IPS-15b (cell line): ENCODE data around the gene FGD3.
A peak's percentile ranks its signal among the peaks of the same experiment; 100 is the strongest.

Source experiments
- H3K27me3 ChIP-seq: one replicate; pipeline ENCODE4 v1.6.1; 2013; ENCODE audit warnings: low read length; ENCODE audit not compliant: control insufficient read depth, insufficient read depth
- H3K36me3 ChIP-seq: one replicate; pipeline ENCODE4 v1.6.1; 2013; ENCODE audit warnings: low read length; ENCODE audit not compliant: control insufficient read depth, insufficient read depth
- H3K4me1 ChIP-seq: one replicate; pipeline ENCODE4 v1.6.1; 2013; ENCODE audit warnings: mild to moderate bottlenecking, low read length; ENCODE audit not compliant: control insufficient read depth, insufficient read depth
- H3K4me3 ChIP-seq: one replicate; pipeline ENCODE4 v1.5.1; 2013; ENCODE audit warnings: low read depth, low read length
- H3K9ac ChIP-seq: one replicate; pipeline ENCODE4 v1.6.1; 2013; ENCODE audit warnings: low read depth, mild to moderate bottlenecking, low read length
- H3K9me3 ChIP-seq: one replicate; pipeline ENCODE4 v1.6.1; 2013; ENCODE audit warnings: mild to moderate bottlenecking, low read length; ENCODE audit not compliant: control insufficient read depth, insufficient read depth

FGD3 gene

DNA sequence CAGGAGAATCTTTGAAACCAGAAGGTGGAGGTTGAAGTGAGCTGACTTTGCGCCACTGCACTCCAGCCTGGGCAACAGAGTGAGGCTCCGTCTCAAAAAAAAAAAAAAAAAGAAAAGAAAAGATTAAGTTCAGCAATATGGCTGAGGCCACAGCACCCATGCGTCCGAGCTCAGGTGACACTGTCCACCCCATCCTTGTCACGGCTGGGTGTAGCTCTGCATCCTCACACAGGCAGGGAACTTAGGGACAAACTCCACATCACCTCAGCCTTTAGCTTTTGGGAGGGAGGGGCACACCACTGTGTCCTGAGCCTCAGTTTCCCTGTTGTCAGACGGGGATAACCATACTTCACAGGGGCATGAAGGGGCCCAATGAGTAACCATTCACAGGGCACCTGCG lies 15.5 kb downstream of the FGD3 start:
- no peaks in the 10 kb centered on the region for H3K36me3 ChIP-seq

DNA sequence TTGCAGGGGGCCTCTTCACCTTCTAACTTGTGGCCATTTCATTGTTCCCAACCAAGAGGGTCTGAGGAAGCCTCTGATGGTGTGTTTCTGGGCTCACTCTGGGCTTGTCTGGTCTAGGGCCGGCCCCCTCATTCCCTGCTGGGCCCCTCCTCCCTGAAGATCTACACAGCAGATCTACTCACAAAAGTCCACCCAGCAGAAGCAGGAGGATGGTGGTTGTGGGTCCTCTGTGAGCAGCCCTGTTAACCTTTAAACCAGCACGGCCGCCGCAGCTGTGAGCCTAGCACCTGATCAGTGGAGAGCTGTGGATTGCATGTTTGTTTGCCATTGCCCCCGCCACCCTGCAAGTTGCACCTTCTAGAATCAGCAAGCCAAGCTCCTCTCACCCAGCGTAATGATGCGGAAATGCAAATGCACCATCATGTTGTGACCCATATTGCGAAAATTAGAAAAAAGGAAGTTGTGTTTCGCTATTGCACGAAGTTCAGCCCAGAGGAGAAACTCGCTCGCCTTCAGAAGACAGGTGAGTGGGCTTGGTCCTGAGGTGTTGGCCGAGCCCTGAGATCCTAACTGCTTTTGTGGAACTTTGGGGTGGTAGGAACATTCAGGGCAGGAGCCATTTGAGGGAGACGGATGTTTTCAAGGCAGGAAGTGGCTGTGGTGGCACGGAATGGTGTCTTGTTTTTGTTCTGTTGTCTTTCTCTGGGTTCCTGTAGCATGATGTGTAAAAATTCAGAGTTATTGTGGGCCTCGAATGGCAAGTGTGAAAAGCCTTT lies 16.7 kb downstream of the FGD3 start:
- H3K36me3 ChIP-seq, result no peaks in the 10 kb centered on the region
- no peak overlapping the region for H3K4me3 ChIP-seq
- H3K4me1 ChIP-seq, result peaks cover 3% of the 10 kb centered on the region
- peaks cover 4% of the 10 kb centered on the region for H3K9me3 ChIP-seq
- H3K9ac ChIP-seq, result peak overlapping the region; percentile 37
- H3K27me3 ChIP-seq, result no peaks in the 10 kb centered on the region

More for the DNA sequence above, 15.5 kb downstream of the FGD3 start:
- Histone ChIP-seq H3K4me3 (no peak overlapping the region), H3K4me1 (peaks cover 3% of the 10 kb centered on the region), H3K9ac (no peak overlapping the region), H3K9me3 (peaks cover 4% of the 10 kb centered on the region), H3K27me3 (no peaks in the 10 kb centered on the region)

DNA sequence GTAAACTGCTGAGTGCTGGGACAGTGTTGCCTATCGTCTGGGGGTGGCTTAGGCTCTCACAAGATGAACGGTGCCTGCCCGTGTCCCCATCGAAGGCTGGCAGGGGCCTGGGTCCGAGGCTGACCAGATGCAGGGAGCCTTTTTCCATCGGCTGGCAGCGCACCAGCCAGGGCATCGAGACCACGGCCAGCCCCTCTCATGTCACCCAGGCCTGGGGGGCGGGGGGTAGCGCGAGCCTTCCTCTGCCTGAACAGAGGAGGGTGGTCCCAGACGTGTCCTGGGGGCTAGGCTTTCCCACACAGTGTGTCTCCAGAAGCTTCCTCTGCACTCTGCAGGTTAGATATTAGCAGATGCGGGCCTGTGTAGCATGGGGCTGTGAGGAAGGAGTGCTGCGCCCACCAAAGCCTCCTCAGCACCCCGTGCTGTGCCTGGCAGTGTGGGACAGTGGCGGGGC lies 17.3 kb downstream of the FGD3 start:
- no peaks in the 10 kb centered on the region for H3K27me3 ChIP-seq
- peak overlapping the region; percentile 37 for H3K9ac ChIP-seq
- no peak overlapping the region for H3K4me3 ChIP-seq
- H3K36me3 ChIP-seq, result no peaks in the 10 kb centered on the region
- peaks cover 7% of the 10 kb centered on the region for H3K4me1 ChIP-seq
- peaks cover 4% of the 10 kb centered on the region for H3K9me3 ChIP-seq

DNA sequence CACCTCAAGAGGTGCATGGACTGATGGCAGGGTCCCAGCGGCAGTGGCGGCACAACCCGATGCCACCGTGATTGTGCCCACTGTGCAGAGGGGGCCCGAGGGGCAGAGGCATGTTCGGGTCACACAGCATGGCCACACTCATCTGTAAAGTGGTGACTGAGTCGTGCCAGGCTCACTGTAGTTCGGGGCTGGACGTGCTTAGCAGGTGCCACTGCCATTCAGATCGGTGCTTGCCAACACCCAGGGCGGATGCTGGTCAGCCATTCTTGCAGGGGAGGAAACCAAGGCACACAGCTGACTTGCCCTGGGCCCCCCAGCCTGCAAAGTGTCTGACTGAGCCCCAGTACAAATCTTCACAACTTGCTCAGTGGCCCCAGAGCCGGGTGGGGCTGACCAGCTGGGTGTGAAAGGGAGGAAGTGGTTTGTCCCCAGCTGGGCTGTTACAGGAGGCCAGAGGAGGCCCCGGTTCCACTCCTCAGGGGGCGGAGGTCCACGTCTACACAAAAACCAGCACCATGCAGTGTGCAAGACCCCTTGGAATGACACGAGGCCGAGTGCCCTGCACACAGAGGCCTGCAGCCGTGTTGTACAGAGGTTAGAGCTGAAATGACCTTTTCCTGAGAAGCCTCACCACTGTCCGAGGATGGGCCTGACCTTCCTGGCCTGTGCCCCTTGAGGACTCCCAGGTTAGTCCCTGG lies 17.9 kb downstream of the FGD3 start:
- Histone ChIP-seq H3K9me3 (peaks cover 4% of the 10 kb centered on the region), H3K27me3 (no peaks in the 10 kb centered on the region), H3K4me3 (no peak overlapping the region), H3K4me1 (peaks cover 13% of the 10 kb centered on the region), H3K9ac (no peak overlapping the region), H3K36me3 (no peaks in the 10 kb centered on the region)

DNA sequence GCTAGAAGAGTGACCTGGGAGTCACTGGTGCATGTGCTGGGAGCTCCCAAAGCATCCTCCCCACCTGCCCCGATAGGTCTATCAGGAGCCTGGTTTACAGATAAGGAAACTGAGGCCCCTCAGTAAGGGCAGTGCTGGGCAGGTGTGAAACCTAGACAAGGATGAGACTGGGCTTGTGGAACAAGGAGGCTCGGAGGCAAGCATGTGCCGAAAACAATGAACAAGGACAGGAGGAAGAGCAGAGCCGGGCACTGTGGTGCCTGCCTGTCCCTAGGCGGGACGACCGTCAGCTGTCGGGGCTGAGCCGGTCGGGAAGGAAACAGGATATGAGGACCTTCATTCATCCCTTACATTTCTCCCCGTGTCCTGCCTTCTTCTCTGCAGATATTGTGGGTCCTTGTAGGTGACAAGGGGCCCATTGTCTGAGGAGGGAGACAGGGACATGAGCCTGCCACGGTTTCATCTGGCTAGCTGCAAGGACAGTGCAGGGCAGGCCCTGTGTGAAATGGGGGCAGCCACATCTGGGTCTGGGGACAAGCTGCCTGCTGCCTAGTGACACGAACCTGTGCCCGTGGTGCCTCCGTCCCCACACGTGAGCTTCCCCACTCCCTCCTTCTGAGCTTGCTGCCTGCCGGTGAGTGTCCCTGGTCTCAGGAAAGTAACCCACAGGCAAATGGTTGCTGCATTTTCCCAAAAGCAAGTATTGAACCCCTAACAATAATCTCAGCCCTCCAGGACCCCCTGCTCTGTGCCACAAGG lies 18.6 kb downstream of the FGD3 start:
- no peak overlapping the region for H3K9ac ChIP-seq
- no peaks in the 10 kb centered on the region for H3K36me3 ChIP-seq
- H3K9me3 ChIP-seq, result peaks cover 4% of the 10 kb centered on the region
- peaks cover 18% of the 10 kb centered on the region for H3K4me1 ChIP-seq
- no peaks in the 10 kb centered on the region for H3K27me3 ChIP-seq
- no peak overlapping the region for H3K4me3 ChIP-seq

DNA sequence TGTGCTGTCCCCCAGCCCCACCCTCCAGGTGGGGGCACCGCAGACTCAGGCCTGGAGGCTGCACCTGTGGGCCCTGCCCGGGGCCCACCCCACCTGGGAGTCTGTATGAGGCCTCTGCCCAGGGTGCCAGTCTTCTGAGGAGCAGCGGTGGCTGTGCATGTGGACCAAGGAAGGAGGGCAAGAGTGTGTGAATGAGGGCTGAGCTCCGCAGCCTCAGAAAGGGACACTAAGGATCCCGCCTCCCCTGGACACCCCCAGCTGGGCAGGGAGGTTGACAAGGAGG lies 19.1 kb downstream of the FGD3 start:
- Histone ChIP-seq H3K36me3 (no peaks in the 10 kb centered on the region), H3K4me3 (no peak overlapping the region), H3K27me3 (no peaks in the 10 kb centered on the region), H3K9ac (no peak overlapping the region), H3K9me3 (peaks cover 4% of the 10 kb centered on the region), H3K4me1 (peaks cover 22% of the 10 kb centered on the region)

DNA sequence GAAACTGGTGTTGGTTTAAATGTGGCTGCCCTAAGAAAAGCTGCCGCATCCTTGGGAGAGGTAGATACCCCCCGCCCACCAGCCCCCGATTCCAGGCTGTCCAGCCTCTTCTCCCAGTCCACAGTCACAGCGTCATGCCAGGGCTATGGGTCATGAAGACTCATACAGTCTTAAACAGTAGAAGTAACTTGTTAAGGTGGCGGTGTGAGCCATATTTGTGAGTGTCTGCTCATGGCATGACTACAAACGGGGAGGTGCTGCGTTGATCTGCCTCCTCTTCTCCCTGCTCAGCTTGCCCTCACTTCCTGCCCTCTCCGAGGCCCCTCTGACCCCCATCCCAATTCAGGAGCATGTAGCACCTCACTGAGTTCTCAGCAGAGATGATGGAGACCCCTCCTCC lies 20.8 kb downstream of the FGD3 start:
- no peaks in the 10 kb centered on the region for H3K36me3 ChIP-seq
- no peak overlapping the region for H3K4me3 ChIP-seq
- no peak overlapping the region for H3K9ac ChIP-seq
- no peaks in the 10 kb centered on the region for H3K9me3 ChIP-seq
- no peaks in the 10 kb centered on the region for H3K27me3 ChIP-seq
- H3K4me1 ChIP-seq, result peaks cover 26% of the 10 kb centered on the region

DNA sequence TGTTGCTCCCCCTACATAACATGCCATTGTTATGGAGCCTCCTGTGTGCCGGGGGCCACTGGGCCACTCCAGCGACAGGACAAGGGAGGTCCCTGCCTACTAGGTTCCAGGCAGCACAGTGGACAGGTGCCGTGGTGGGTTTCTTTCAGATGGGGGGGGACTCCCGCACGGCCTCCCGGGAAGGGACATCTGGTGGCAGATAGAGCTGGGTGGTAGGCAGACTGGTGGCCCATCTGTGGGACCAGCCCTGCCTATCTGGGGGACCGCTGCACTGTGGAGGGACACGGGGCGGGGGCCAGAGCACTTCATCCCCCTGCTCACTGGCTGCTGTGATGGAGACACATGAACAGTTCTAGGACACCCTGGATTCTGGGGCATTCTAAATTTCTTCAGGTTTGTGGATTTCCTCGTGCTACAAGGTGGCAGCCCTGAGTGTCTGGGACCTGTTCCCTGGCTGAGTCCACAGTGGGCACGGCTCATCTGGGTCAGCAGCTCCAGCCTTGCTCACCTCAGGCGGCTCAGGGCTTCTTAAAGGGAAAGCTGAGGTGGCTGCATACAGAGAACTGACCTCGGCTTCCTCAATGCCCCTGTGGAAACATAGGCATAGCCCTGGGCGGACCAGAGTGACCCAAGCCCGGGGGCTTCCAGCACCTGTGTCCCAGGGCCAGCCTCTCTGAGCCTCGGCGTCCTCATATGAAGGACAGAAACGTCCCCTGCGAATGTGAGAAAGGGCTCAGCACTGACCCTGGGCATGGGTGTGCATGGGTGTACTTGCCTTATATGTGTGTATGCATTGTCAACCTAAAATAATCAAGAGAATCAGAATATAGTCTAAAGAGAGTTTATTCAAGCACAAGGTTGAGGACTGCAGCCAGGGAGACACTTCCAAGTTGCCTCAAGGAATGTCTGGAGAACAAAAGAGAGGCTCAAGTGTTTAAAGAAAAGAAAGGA lies 22.5 kb downstream of the FGD3 start:
- peak overlapping the region; percentile 13 for H3K4me3 ChIP-seq
- no peaks in the 10 kb centered on the region for H3K27me3 ChIP-seq

DNA sequence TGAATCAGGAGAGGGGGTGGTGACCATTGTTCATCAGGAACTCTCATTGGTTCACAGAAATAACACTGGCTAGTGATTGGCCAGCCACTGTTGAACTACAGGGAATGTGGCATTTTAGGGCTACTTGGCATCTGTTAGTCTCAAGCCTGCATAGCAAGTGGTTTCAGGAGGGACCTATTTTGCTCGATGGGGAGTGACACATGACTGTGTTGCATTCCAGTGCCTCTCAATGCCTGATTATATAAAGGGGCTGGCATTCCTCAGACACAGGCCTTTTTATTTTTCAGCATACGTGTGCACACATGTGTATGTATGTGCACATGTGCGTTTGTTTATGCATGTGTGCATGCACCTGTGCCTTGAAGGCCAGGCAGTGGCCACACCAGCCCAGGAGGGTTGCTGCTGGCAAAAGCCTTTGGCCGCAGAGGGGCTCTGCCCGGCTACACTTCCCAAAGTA lies 23.2 kb downstream of the FGD3 start:
- peaks cover 24% of the 10 kb centered on the region for H3K4me1 ChIP-seq
- no peak overlapping the region for H3K9ac ChIP-seq
- H3K36me3 ChIP-seq, result no peaks in the 10 kb centered on the region
- H3K27me3 ChIP-seq, result no peaks in the 10 kb centered on the region
- H3K4me3 ChIP-seq, result peak overlapping the region; percentile 10
- H3K9me3 ChIP-seq, result no peaks in the 10 kb centered on the region

More for the DNA sequence above, 22.5 kb downstream of the FGD3 start:
- peaks cover 24% of the 10 kb centered on the region for H3K4me1 ChIP-seq
- peak overlapping the region; percentile 47 for H3K9ac ChIP-seq
- no peaks in the 10 kb centered on the region for H3K9me3 ChIP-seq
- H3K36me3 ChIP-seq, result no peaks in the 10 kb centered on the region

DNA sequence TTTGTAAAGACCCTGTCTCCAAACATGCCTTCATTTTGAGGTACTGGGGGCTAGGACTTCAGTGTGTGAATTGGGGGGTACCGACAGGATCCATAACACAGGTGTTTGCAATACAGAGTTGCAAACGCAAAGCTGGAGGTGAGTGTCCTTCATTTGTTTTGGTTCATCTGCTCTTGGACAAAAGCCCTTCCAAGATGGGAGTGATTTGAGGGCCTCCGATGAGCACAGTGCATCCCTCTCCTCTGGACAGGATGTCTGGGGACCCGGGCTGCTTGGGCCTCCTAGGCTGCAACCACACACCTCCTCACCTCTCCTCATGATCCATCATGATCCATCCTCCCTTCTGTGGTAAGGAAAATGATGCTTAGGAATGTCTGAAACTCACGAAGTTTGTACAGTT lies 23.8 kb downstream of the FGD3 start:
- H3K27me3 ChIP-seq, result no peaks in the 10 kb centered on the region
- no peak overlapping the region for H3K4me3 ChIP-seq
- no peaks in the 10 kb centered on the region for H3K36me3 ChIP-seq
- H3K9ac ChIP-seq, result no peak overlapping the region
- no peaks in the 10 kb centered on the region for H3K9me3 ChIP-seq
- H3K4me1 ChIP-seq, result peaks cover 24% of the 10 kb centered on the region

DNA sequence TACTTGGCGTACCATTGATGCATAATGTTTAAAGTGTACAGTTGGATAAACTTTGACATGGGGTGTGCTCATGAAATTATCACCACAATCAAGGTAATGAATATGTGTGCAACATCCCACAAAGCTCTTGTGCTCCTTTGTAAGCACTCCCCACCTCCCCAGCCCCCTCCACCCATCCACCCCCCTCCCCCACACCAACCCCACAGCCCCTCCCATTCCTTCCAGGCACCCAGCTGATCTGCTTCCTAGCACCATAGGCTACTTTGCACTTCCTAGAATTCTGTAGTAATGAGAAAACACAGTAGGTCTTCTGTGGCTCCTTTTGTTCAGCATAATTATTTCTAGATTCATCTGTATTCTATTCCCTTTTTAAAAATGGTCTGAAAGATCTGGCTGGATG lies 24.5 kb downstream of the FGD3 start:
- Histone ChIP-seq H3K9ac (no peak overlapping the region), H3K4me3 (no peak overlapping the region), H3K27me3 (no peaks in the 10 kb centered on the region), H3K9me3 (no peaks in the 10 kb centered on the region), H3K4me1 (peaks cover 24% of the 10 kb centered on the region), H3K36me3 (no peaks in the 10 kb centered on the region)
